ENCODE results near the gene AUTS2.

Gene AUTS2

GRCh38 chr7:70116244-70116643 is 518.0 kb downstream of the AUTS2 start:
- TF ChIP-seq EZH2 (IDR thresholded peaks at IDR 0.05; ENCODE audit: borderline replicate concordance, low read length) = no peak
- no peak overlapping the region for H3K27ac ChIP-seq (ENCODE audit: low read depth, low read length, poor library complexity, severe bottlenecking)
- H3K4me1 ChIP-seq (ENCODE audit: insufficient read depth, low read length, severe bottlenecking) = no peaks in the 10 kb centered on the region
- no peak overlapping the region for H3K4me2 ChIP-seq (ENCODE audit: low read length)
- no peak overlapping the region for H2AFZ ChIP-seq (ENCODE audit: low read length)
- no peaks in the 10 kb centered on the region for H3F3A ChIP-seq (ENCODE audit: insufficient read depth, low read length)
- H3K36me3 ChIP-seq (ENCODE audit: insufficient read depth, low read length) = peaks cover 33% of the 10 kb centered on the region
- H3K9me2 ChIP-seq (ENCODE audit: low read depth, low read length) = no peaks in the 10 kb centered on the region
- H3K79me2 ChIP-seq (ENCODE audit: insufficient read depth, low read length) = no peaks in the 10 kb centered on the region
- H3K9ac ChIP-seq (ENCODE audit: low read length) = no peak overlapping the region
- H3K4me3 ChIP-seq (ENCODE audit: low read depth, low read length, poor library complexity, severe bottlenecking) = no peak overlapping the region
- no peaks in the 10 kb centered on the region for H4K20me1 ChIP-seq (ENCODE audit: insufficient read depth, low read length)
- no peaks in the 10 kb centered on the region for H3K27me3 ChIP-seq (ENCODE audit: insufficient read depth, low read length)
- peaks cover 7% of the 10 kb centered on the region for H3K9me3 ChIP-seq (ENCODE audit: low read length)

- Histone ChIP-seq H3F3A (ENCODE audit: insufficient read depth, low read length) (no peaks in the 10 kb centered on the region), H3K4me3 (ENCODE audit: low read depth, low read length, poor library complexity, severe bottlenecking) (no peak overlapping the region), H2AFZ (ENCODE audit: low read length) (no peak overlapping the region), H3K9me2 (ENCODE audit: low read depth, low read length) (no peaks in the 10 kb centered on the region), H3K79me2 (ENCODE audit: insufficient read depth, low read length) (no peaks in the 10 kb centered on the region), H3K9ac (ENCODE audit: low read length) (no peak overlapping the region), H3K4me1 (ENCODE audit: insufficient read depth, low read length, severe bottlenecking) (no peaks in the 10 kb centered on the region), H4K20me1 (ENCODE audit: insufficient read depth, low read length) (no peaks in the 10 kb centered on the region), H3K4me2 (ENCODE audit: low read length) (no peak overlapping the region), H3K27me3 (ENCODE audit: insufficient read depth, low read length) (no peaks in the 10 kb centered on the region), H3K9me3 (ENCODE audit: low read length) (peaks cover 13% of the 10 kb centered on the region), H3K36me3 (ENCODE audit: insufficient read depth, low read length) (peaks cover 39% of the 10 kb centered on the region), H3K27ac (ENCODE audit: low read depth, low read length, poor library complexity, severe bottlenecking) (no peak overlapping the region)
- no peak for TF ChIP-seq CTCF (IDR thresholded peaks at IDR 0.05; ENCODE audit: low read length)
- TF ChIP-seq EZH2 (IDR thresholded peaks at IDR 0.05; ENCODE audit: borderline replicate concordance, low read length) = no peak
These were observed 518.6 kb downstream of the AUTS2 start for GRCh38 chr7:70116867-70117266.

- no peak for TF ChIP-seq EZH2 (IDR thresholded peaks at IDR 0.05; ENCODE audit: borderline replicate concordance, low read length)
- Histone ChIP-seq H3K36me3 (ENCODE audit: insufficient read depth, low read length) (peaks cover 47% of the 10 kb centered on the region), H3K9me3 (ENCODE audit: low read length) (peaks cover 15% of the 10 kb centered on the region)
These were observed 522.6 kb downstream of the AUTS2 start for GRCh38 chr7:70120851-70121250.

GRCh38 chr7:70131817-70132216 is 533.5 kb downstream of the AUTS2 start:
- Histone ChIP-seq H3K36me3 (ENCODE audit: insufficient read depth, low read length) (peaks cover 23% of the 10 kb centered on the region), H3K4me2 (ENCODE audit: low read length) (no peak overlapping the region), H4K20me1 (ENCODE audit: insufficient read depth, low read length) (no peaks in the 10 kb centered on the region), H2AFZ (ENCODE audit: low read length) (no peak overlapping the region), H3K27ac (ENCODE audit: low read depth, low read length, poor library complexity, severe bottlenecking) (no peak overlapping the region), H3K4me3 (ENCODE audit: low read depth, low read length, poor library complexity, severe bottlenecking) (no peak overlapping the region), H3F3A (ENCODE audit: insufficient read depth, low read length) (no peaks in the 10 kb centered on the region), H3K9me3 (ENCODE audit: low read length) (no peaks in the 10 kb centered on the region), H3K9ac (ENCODE audit: low read length) (no peak overlapping the region), H3K9me2 (ENCODE audit: low read depth, low read length) (no peaks in the 10 kb centered on the region), H3K27me3 (ENCODE audit: insufficient read depth, low read length) (no peaks in the 10 kb centered on the region), H3K4me1 (ENCODE audit: insufficient read depth, low read length, severe bottlenecking) (no peaks in the 10 kb centered on the region), H3K79me2 (ENCODE audit: insufficient read depth, low read length) (no peaks in the 10 kb centered on the region)
- no peak for TF ChIP-seq CTCF (IDR thresholded peaks at IDR 0.05; ENCODE audit: low read length)
- TF ChIP-seq EZH2 (IDR thresholded peaks at IDR 0.05; ENCODE audit: borderline replicate concordance, low read length) = no peak

More at GRCh38 chr7:70120851-70121250, 522.6 kb downstream of the AUTS2 start:
- Histone ChIP-seq H3K4me2 (ENCODE audit: low read length) (no peak overlapping the region), H3K4me1 (ENCODE audit: insufficient read depth, low read length, severe bottlenecking) (no peaks in the 10 kb centered on the region), H3K9ac (ENCODE audit: low read length) (no peak overlapping the region), H3K27ac (ENCODE audit: low read depth, low read length, poor library complexity, severe bottlenecking) (no peak overlapping the region), H3F3A (ENCODE audit: insufficient read depth, low read length) (no peaks in the 10 kb centered on the region), H2AFZ (ENCODE audit: low read length) (no peak overlapping the region), H3K4me3 (ENCODE audit: low read depth, low read length, poor library complexity, severe bottlenecking) (no peak overlapping the region), H3K79me2 (ENCODE audit: insufficient read depth, low read length) (no peaks in the 10 kb centered on the region), H3K9me2 (ENCODE audit: low read depth, low read length) (no peaks in the 10 kb centered on the region), H3K27me3 (ENCODE audit: insufficient read depth, low read length) (no peaks in the 10 kb centered on the region), H4K20me1 (ENCODE audit: insufficient read depth, low read length) (no peaks in the 10 kb centered on the region)

Data from OCI-LY1 (cell line).